Spleen (tissue), 11 donors: ENCODE results near the gene GRK6. TPM values are rescaled to one million over a fixed set of nuclear protein-coding genes. Genes with fewer than 3 reads are reported as not detected.

ENCODE experiments used
- DNase-seq: peaks from one replicate; pipeline ENCODE4 v3.0.0-alpha.2; 2020
- H3K27ac ChIP-seq, 8 donors: fragments of 200-600 bp; sonication (generic) in 7 of 8; 1 replicate in 4 of 8; 2 replicates in 4 of 8; pipeline versions ENCODE4 v1.5.0 to v1.8.0; 2016 to 2021; ENCODE audit warnings: inconsistent platforms in 4 of 8, mild to moderate bottlenecking in 4 of 8, moderate library complexity in 1 of 8
- H3K27me3 ChIP-seq, 7 donors: fragments of 200-600 bp; sonication (generic) in 6 of 7; replicated peaks in 1 of 7; 1 replicate in 4 of 7; 2 replicates in 3 of 7; pipeline versions ENCODE4 v1.5.0 to v1.8.0; 2016 to 2021; ENCODE audit warnings: inconsistent platforms in 3 of 7, mild to moderate bottlenecking in 1 of 7
- H3K36me3 ChIP-seq, 6 donors: fragments of 200-600 bp; sonication (generic) in 5 of 6; 1 replicate in 4 of 6; 2 replicates in 2 of 6; pipeline versions ENCODE4 v1.5.0 to v1.8.0; 2016 to 2021; ENCODE audit warnings: inconsistent platforms in 2 of 6
- H3K4me1 ChIP-seq, 6 donors: fragments of 200-600 bp; sonication (generic) in 5 of 6; 1 replicate in 3 of 6; 2 replicates in 3 of 6; pipeline versions ENCODE4 v1.5.0 to v1.8.0; 2016 to 2021; ENCODE audit warnings: inconsistent platforms in 3 of 6
- H3K4me3 ChIP-seq, 8 donors: fragments of 200-600 bp; sonication (generic) in 7 of 8; 1 replicate in 4 of 8; 2 replicates in 4 of 8; pipeline versions ENCODE4 v1.5.0 to v1.8.0; 2016 to 2021; ENCODE audit warnings: inconsistent platforms in 4 of 8, mild to moderate bottlenecking in 4 of 8, moderate library complexity in 2 of 8
- H3K9me3 ChIP-seq, 8 donors: fragments of 200-600 bp; sonication (generic) in 7 of 8; 1 replicate in 4 of 8; 2 replicates in 4 of 8; pipeline versions ENCODE4 v1.5.0 to v1.8.0; 2016 to 2021; ENCODE audit warnings: inconsistent platforms in 4 of 8
- POLR2A ChIP-seq, 3 donors: fragments of 450-650 bp; IDR thresholded peaks; one replicate each; pipeline ENCODE4 v1.5.1; 2017; ENCODE audit warnings: antibody characterized with exemption in 3 of 3, mild to moderate bottlenecking in 1 of 3
- POLR2AphosphoS5 ChIP-seq, 3 donors: sonication (generic); formaldehyde crosslinking; IDR thresholded peaks; one replicate each; pipeline ENCODE4 v1.5.1; 2017; ENCODE audit warnings: antibody characterized with exemption in 3 of 3
- WGBS, 5 donors: extraction: QIAGEN DNeasy Blood & Tissue Kit in 3 of 5; methylation state at CpG; one replicate each; pipeline versions ENCODE4 v1.1.5 to v1.1.7; 2013 to 2018; 5-methylcytosine and 5-hydroxymethylcytosine counted together
- intact Hi-C: fragments of 100-400 bp; cut with DNase I; formaldehyde crosslinking; loops from one replicate; pipeline ENCODE4 v1.15.0; 2023; ENCODE audit warnings: low total_unique reads
- polyA plus RNA-seq, 3 donors: library from polyadenylated mRNA; stranded (reverse); fragments of 200-250 nt; gene quantifications; one replicate each; pipeline ENCODE4 v1.2.1, GENCODE V29; 2013
- total RNA-seq, 7 donors: library from RNA; depleted of rRNA in 3 of 7; stranded (reverse); fragments of >200 nt in 3 of 7; fragmentation: NEBNext Ultra II Directional in 4 of 7; extraction: Animal tissue kit (Norgen Biotek cat#: 25700) in 4 of 7; gene quantifications; one replicate each; pipeline versions ENCODE4 v1.1.0 to v1.2.1, GENCODE V29; 2016 to 2021
- TF ChIP-seq, protein P1 (sequence below), 11 experiments: fragments of 200-600 bp in 7 of 11; fragments of 450-650 bp in 4 of 11; sonication (generic) in 4 of 11; IDR thresholded peaks in 8 of 11; conservative IDR thresholded peaks in 3 of 11; 1 replicate in 7 of 11; 2 replicates in 4 of 11; pipeline versions ENCODE4 v1.4.0 to v1.8.0; 2016 to 2021; ENCODE audit warnings: antibody characterized with exemption in 11 of 11, inconsistent platforms in 4 of 11, mild to moderate bottlenecking in 1 of 11
- donor health status: healthy with polysubstance abuse.
- donor health status: DM: no; HTN: no; CAD: no; lungs with moderate emphysema.
- donor health status: DM: no; HTN: no; CAD: no.
- donor health status: Bipolar disorder and iron deficiency.
- donor health status: healthy.
- donor health status: DM: no; HTN: no; CAD: no.
- donor health status: DM: yes; HTN: yes; CAD: no.

GRK6 gene
- total and polyA plus RNA-seq, 10 donors: 45.7 to 170 (median 133) TPM

- H3K4me3 ChIP-seq: no peak overlapping the region
- no peaks in the 10 kb centered on the region for H3K36me3 ChIP-seq
- H3K27ac ChIP-seq: no peak overlapping the region
- 38 to 59% (median 47%) methylated on average over 1 of the region's 1 CpG for WGBS, 5 donors
- no peaks in the 10 kb centered on the region for H3K9me3 ChIP-seq
- no peak for TF ChIP-seq POLR2AphosphoS5 (IDR thresholded peaks at IDR 0.05)
- TF ChIP-seq, protein P1, sequence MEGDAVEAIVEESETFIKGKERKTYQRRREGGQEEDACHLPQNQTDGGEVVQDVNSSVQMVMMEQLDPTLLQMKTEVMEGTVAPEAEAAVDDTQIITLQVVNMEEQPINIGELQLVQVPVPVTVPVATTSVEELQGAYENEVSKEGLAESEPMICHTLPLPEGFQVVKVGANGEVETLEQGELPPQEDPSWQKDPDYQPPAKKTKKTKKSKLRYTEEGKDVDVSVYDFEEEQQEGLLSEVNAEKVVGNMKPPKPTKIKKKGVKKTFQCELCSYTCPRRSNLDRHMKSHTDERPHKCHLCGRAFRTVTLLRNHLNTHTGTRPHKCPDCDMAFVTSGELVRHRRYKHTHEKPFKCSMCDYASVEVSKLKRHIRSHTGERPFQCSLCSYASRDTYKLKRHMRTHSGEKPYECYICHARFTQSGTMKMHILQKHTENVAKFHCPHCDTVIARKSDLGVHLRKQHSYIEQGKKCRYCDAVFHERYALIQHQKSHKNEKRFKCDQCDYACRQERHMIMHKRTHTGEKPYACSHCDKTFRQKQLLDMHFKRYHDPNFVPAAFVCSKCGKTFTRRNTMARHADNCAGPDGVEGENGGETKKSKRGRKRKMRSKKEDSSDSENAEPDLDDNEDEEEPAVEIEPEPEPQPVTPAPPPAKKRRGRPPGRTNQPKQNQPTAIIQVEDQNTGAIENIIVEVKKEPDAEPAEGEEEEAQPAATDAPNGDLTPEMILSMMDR (IDR thresholded peaks at IDR 0.05 in 8 of 11, conservative IDR thresholded peaks at IDR 0.05 in 3 of 11): no peak
- no peak for TF ChIP-seq POLR2A (IDR thresholded peaks at IDR 0.05)
- H3K4me1 ChIP-seq: peaks cover 17 to 40% (median 30%) of the 10 kb centered on the region in 6 donors
- intact Hi-C loops: loop anchor here (5.0 kb wide), 1 partner anchor 109 kb away; no protein-coding TSS in a partner anchor
- DNase-seq: no peak
- peaks cover 0 to 33% (median 6%) of the 10 kb centered on the region in 7 donors for H3K27me3 ChIP-seq
These were observed 33.2 kb upstream of the GRK6 start for GRCh38 chr5:177393206-177393765.

- peaks cover 14 to 33% (median 23%) of the 10 kb centered on the region in 6 donors for H3K4me1 ChIP-seq
- H3K9me3 ChIP-seq: no peaks in the 10 kb centered on the region
- TF ChIP-seq, protein P1 (IDR thresholded peaks at IDR 0.05 in 8 of 11, conservative IDR thresholded peaks at IDR 0.05 in 3 of 11): no peak
- TF ChIP-seq POLR2A (IDR thresholded peaks at IDR 0.05) (no peak), POLR2AphosphoS5 (IDR thresholded peaks at IDR 0.05) (no peak)
- DNase-seq: no peak
- no peak overlapping the region for H3K27ac ChIP-seq
- intact Hi-C loops: loop anchor here (5.0 kb wide), 1 partner anchor 108 kb away; no protein-coding TSS in a partner anchor
- no peaks in the 10 kb centered on the region for H3K36me3 ChIP-seq
- H3K4me3 ChIP-seq: no peak overlapping the region
- WGBS, 5 donors: 58 to 96% (median 78%) methylated on average over 2 to 5 of the region's 5 CpGs
- H3K27me3 ChIP-seq: peaks cover 0 to 40% (median 6%) of the 10 kb centered on the region in 7 donors
These were observed 32.5 kb upstream of the GRK6 start for GRCh38 chr5:177393990-177394389.

DNA sequence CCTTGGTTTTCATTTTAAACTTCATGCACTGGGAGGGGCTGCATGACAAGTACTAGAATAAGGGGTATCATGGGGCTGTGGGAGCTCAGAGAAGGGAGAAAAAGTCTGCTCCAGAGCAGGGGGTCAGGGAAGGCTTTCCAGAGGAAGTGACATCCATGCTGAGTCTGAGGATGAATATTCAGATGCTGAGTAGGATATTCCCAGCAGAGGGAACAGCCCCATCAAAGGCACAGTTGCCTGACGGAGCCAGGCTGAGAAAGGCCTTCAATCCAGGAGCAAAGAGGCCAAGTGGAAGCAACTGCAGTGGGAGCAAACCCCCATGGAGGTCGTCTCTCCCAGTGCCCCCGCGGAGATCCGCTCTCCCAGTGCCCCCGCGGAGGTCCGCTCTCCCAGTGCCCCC lies 30.4 kb upstream of the GRK6 start:
- no peak for DNase-seq
- intact Hi-C loops: no loop called here
- WGBS, 5 donors: 67 to 89% (median 78%) methylated on average over 1 to 8 of the region's 8 CpGs
- H3K36me3 ChIP-seq: no peaks in the 10 kb centered on the region
- peaks cover 0 to 21% (median 9%) of the 10 kb centered on the region in 6 donors for H3K4me1 ChIP-seq
- H3K27ac ChIP-seq: no peak overlapping the region
- H3K27me3 ChIP-seq: peaks cover 0 to 53% (median 22%) of the 10 kb centered on the region in 7 donors
- H3K9me3 ChIP-seq: no peaks in the 10 kb centered on the region
- TF ChIP-seq, protein P1 (IDR thresholded peaks at IDR 0.05 in 8 of 11, conservative IDR thresholded peaks at IDR 0.05 in 3 of 11): no peak
- TF ChIP-seq POLR2A (IDR thresholded peaks at IDR 0.05): no peak
- no peak for TF ChIP-seq POLR2AphosphoS5 (IDR thresholded peaks at IDR 0.05)
- H3K4me3 ChIP-seq: no peak overlapping the region

DNA sequence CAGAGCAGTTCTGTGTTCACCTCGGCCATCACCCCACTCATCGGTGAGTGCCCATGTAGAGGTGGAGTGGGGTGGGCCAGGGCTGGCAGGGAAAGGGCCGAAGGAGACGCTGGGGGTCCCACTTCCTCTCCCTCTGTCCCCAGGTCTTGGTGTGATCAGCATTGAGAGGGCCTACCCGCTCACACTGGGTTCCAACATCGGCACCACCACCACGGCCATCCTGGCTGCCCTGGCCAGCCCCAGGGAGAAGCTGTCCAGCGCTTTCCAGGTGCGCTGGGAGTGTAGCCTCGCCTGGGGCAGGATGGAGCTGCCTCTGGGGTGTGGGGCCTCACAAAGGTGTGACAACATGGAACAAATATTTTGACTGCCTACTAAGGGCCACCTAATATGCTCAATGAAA lies 29.7 kb upstream of the GRK6 start:
- no peak for DNase-seq
- Histone ChIP-seq H3K27me3 (peaks cover 0 to 60% (median 30%) of the 10 kb centered on the region in 7 donors), H3K27ac (no peak overlapping the region), H3K36me3 (no peaks in the 10 kb centered on the region), H3K9me3 (no peaks in the 10 kb centered on the region), H3K4me3 (no peak overlapping the region), H3K4me1 (peaks cover 0 to 20% (median 9%) of the 10 kb centered on the region in 6 donors)
- 85 to 96% (median 89%) methylated on average over 7 to 10 of the region's 10 CpGs for WGBS, 5 donors
- intact Hi-C loops: no loop called here
- TF ChIP-seq, protein P1 (IDR thresholded peaks at IDR 0.05 in 8 of 11, conservative IDR thresholded peaks at IDR 0.05 in 3 of 11): no peak
- no peak for TF ChIP-seq POLR2A (IDR thresholded peaks at IDR 0.05)
- no peak for TF ChIP-seq POLR2AphosphoS5 (IDR thresholded peaks at IDR 0.05)
